Keratinocyte (primary cell): ENCODE data around the gene RASGEF1C. TPM values are rescaled to one million over a fixed set of nuclear protein-coding genes. Genes with fewer than 3 reads are reported as not detected.

Experiments used
- DNase-seq: peaks from one replicate; pipeline ENCODE4 v3.0.0-alpha.2; 2011; ENCODE audit warnings: low read depth, missing footprints, low spot score
- FAIRE-seq: peaks from 2 replicates; lab custom pipeline; 2011; peaks lifted over from hg19 to GRCh38; lab: Jason Lieb, UNC
- H2AFZ ChIP-seq: 2 replicates; pipeline ENCODE4 v1.6.0; 2012; ENCODE audit warnings: low read length, control low read depth, inconsistent platforms; ENCODE audit not compliant: control insufficient read depth
- H3K27ac ChIP-seq: 2 replicates; pipeline ENCODE4 v1.5.1; 2011; ENCODE audit warnings: low read length; ENCODE audit not compliant: control insufficient read depth, insufficient read depth
- H3K27me3 ChIP-seq: 3 replicates; pipeline ENCODE4 v1.6.0; 2011; ENCODE audit warnings: low read length; ENCODE audit not compliant: control insufficient read depth, insufficient read depth; ENCODE audit errors: extremely low read depth
- H3K36me3 ChIP-seq, 2 experiments: 2 replicates in 1 of 2; 3 replicates in 1 of 2; pipeline ENCODE4 v1.5.1; 2011; ENCODE audit warnings: low read length in 2 of 2, mild to moderate bottlenecking in 1 of 2; ENCODE audit not compliant: control insufficient read depth in 2 of 2, insufficient read depth in 2 of 2; ENCODE audit errors: extremely low read depth in 1 of 2
- H3K4me1 ChIP-seq: 3 replicates; pipeline ENCODE4 v1.5.1; 2011; ENCODE audit warnings: low read length; ENCODE audit not compliant: control insufficient read depth, insufficient read depth; ENCODE audit errors: extremely low read depth
- H3K4me2 ChIP-seq: 3 replicates; pipeline ENCODE4 v1.6.0; 2011; ENCODE audit warnings: low read depth, low read length; ENCODE audit not compliant: control insufficient read depth, insufficient read depth; ENCODE audit errors: extremely low read depth
- H3K4me3 ChIP-seq, 3 experiments: fragments of 200-600 bp in 1 of 3; sonication (generic) in 1 of 3; 2 replicates in 2 of 3; 3 replicates in 1 of 3; pipeline ENCODE4 v1.5.1; 2011 to 2016; ENCODE audit warnings: low read length in 3 of 3, mild to moderate bottlenecking in 3 of 3, control low read depth in 2 of 3, inconsistent platforms in 1 of 3, low read depth in 1 of 3, mixed read lengths in 1 of 3, mixed run types in 1 of 3, moderate library complexity in 1 of 3; ENCODE audit not compliant: control insufficient read depth in 2 of 3, insufficient read depth in 2 of 3; ENCODE audit errors: extremely low read depth in 1 of 3
- H3K79me2 ChIP-seq: 2 replicates; pipeline ENCODE4 v1.6.0; 2012; ENCODE audit warnings: low read length; ENCODE audit not compliant: control insufficient read depth, insufficient read depth
- H3K9ac ChIP-seq: 3 replicates; pipeline ENCODE4 v1.6.0; 2011; ENCODE audit warnings: low read length; ENCODE audit not compliant: control insufficient read depth, insufficient read depth; ENCODE audit errors: extremely low read depth
- H3K9me1 ChIP-seq: 3 replicates; pipeline ENCODE4 v1.6.0; 2011; ENCODE audit warnings: low read length; ENCODE audit not compliant: control insufficient read depth, insufficient read depth; ENCODE audit errors: extremely low read depth
- H3K9me3 ChIP-seq: 2 replicates; pipeline ENCODE4 v1.5.1; 2012; ENCODE audit warnings: low read depth, low read length; ENCODE audit not compliant: control insufficient read depth
- H4K20me1 ChIP-seq: 3 replicates; pipeline ENCODE4 v1.6.0; 2011; ENCODE audit warnings: low read length; ENCODE audit not compliant: control insufficient read depth, insufficient read depth; ENCODE audit errors: extremely low read depth
- EZH2 ChIP-seq: IDR thresholded peaks from one replicate; pipeline ENCODE4 v1.6.1; 2012; ENCODE audit warnings: inconsistent platforms, mild to moderate bottlenecking, low read length, moderate library complexity
- dilution Hi-C: fragments of 300-500 bp; cut with MboI; formaldehyde crosslinking; loops from one replicate; pipeline ENCODE4 v1.7.0; 2020; ENCODE audit warnings: low sequenced_read_pairs; ENCODE audit not compliant: extremely low pct_ligation_motif_present
- polyA plus RNA-seq, 5 experiments: library from polyadenylated mRNA; depleted of rRNA in 3 of 5; stranded (reverse) in 3 of 5; stranded (forward) in 1 of 5; unstranded in 1 of 5; fragments of >200 nt; gene quantifications; 1 replicate in 1 of 5; 2 replicates in 3 of 5; 3 replicates in 1 of 5; pipeline versions ENCODE4 v1.2.1 to v1.2.3, GENCODE V29; 2011 to 2012; ENCODE audit warnings: missing spikeins in 2 of 5, low read depth in 1 of 5, low replicate concordance in 1 of 5
- TF ChIP-seq, protein P1 (sequence below), 3 experiments: IDR thresholded peaks in 1 of 3; conservative IDR thresholded peaks in 1 of 3; optimal IDR thresholded peaks in 1 of 3; 2 replicates in 2 of 3; 3 replicates in 1 of 3; pipeline versions ENCODE3 to v1.5.1; 2011; ENCODE audit warnings: low read length in 3 of 3, mild to moderate bottlenecking in 3 of 3, moderate library complexity in 2 of 3, control low read depth in 1 of 3, inconsistent platforms in 1 of 3; ENCODE audit not compliant: insufficient read depth in 2 of 3; ENCODE audit errors: extremely low read depth in 1 of 3

The RASGEF1C gene
- polyA plus RNA-seq, 1 donor (not counting 4 experiments of a cell fraction or from before 2014, with no cell fraction given) = not detected

DNA sequence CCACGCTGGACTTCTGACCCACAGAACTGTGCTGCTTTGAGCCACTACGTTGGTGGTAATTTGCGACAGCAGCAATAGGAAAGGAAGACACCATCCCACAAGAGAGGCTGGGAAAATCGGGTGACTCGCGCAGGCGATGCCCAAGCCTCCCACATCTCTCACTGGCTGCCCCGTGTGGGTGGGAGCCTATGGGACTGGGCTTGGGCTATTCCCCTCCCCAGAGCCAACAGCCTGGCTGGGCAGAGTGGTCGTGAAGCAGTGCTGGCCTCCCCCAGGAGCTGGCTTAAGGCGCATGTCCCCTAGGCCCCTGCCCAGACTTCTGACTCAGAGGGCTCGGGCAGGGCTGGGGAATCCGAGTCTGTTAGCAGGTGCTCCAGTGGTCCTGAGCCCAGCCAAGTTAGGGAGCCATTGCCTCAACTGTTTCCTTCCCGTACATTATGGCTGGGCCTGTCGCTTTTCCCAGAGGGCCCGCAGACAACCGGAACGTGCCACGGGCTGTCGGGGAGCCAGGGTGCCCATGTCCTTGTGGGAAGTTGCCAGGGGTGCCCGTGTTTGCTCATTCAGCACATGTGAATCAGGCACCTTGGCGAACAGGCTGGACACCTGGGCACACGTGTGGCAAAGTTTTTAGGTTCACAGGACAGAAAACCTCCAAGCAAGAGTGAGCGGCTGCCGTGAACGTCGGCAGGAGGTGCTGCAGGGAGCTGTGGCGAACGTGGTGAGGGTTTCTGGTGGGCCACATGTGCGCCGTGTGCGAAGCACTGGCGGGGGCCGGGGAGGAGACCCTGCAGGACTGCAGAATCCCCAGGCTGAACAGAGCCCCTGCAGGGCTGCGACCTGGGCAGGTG lies 7.0 kb upstream of the RASGEF1C start:
- H2AFZ ChIP-seq = no peak overlapping the region
- no peak for DNase-seq
- no peak overlapping the region for H3K4me3 ChIP-seq
- no peak for TF ChIP-seq EZH2
- TF ChIP-seq, protein P1, sequence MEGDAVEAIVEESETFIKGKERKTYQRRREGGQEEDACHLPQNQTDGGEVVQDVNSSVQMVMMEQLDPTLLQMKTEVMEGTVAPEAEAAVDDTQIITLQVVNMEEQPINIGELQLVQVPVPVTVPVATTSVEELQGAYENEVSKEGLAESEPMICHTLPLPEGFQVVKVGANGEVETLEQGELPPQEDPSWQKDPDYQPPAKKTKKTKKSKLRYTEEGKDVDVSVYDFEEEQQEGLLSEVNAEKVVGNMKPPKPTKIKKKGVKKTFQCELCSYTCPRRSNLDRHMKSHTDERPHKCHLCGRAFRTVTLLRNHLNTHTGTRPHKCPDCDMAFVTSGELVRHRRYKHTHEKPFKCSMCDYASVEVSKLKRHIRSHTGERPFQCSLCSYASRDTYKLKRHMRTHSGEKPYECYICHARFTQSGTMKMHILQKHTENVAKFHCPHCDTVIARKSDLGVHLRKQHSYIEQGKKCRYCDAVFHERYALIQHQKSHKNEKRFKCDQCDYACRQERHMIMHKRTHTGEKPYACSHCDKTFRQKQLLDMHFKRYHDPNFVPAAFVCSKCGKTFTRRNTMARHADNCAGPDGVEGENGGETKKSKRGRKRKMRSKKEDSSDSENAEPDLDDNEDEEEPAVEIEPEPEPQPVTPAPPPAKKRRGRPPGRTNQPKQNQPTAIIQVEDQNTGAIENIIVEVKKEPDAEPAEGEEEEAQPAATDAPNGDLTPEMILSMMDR (optimal IDR thresholded peaks at IDR 0.05 in 1 of 3, IDR thresholded peaks at IDR 0.05 in 1 of 3, conservative IDR thresholded peaks at IDR 0.05 in 1 of 3; ENCODE audit: extremely low read depth in 1 of 3, insufficient read depth in 2 of 3, low read length in 3 of 3) = no peak
- H3K9me3 ChIP-seq = peaks cover 6% of the 10 kb centered on the region
- no peaks in the 10 kb centered on the region for H3K9me1 ChIP-seq
- no peaks in the 10 kb centered on the region for H3K4me1 ChIP-seq
- no peaks in the 10 kb centered on the region for H3K27me3 ChIP-seq
- H4K20me1 ChIP-seq = no peaks in the 10 kb centered on the region
- no peak overlapping the region for H3K9ac ChIP-seq
- H3K36me3 ChIP-seq = no peaks in the 10 kb centered on the region
- no peak for FAIRE-seq
- no peak overlapping the region for H3K27ac ChIP-seq
- no peak overlapping the region for H3K4me2 ChIP-seq
- dilution Hi-C loops = no loop called here
- no peaks in the 10 kb centered on the region for H3K79me2 ChIP-seq

DNA sequence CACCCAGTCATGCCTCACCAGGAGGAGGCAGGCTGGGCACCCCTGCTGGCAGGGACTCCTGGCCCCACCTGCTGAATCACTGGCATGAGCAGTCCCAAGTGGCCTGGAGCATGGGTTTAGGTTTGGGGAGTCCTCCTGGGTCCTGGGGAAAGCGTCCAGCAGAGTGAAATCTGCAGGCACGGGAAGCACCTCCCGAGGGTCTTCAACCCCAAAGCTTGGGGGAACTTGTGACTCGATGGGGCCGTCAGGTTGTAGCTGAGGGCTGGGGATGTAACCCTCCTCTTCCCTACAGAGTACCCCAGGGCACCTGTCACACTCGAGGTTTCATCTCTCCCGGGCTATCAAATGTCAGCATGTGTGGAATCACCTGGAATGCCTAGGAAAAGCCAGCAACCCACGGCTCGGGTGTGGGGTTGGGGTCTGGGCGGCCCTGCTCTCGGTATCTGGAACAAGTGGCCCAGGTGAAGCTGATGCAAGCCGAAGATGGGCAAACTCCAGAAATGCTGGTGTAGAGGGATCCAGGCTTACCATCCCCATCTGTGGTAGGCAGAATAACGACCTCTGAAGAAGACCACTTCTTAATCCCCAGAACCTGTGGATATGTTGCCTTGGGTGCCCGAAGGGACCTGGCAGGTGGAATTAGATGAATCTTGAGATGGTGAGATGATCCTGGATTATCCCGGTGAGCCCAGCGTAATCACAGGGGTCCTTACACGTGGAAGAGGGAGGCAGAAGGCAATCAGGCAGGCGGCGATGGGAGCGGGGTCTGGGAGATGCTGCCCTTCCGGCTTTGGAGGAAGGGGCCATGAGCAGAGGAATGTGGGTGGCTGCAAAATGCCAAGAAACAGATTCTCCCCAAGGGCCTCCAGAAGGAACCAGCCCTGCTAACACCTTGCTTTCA lies 6.1 kb upstream of the RASGEF1C start:
- no peak for TF ChIP-seq EZH2
- TF ChIP-seq, protein P1 (optimal IDR thresholded peaks at IDR 0.05 in 1 of 3, IDR thresholded peaks at IDR 0.05 in 1 of 3, conservative IDR thresholded peaks at IDR 0.05 in 1 of 3; ENCODE audit: extremely low read depth in 1 of 3, insufficient read depth in 2 of 3, low read length in 3 of 3) = no peak
- Histone ChIP-seq H3K79me2 (no peaks in the 10 kb centered on the region), H3K27me3 (no peaks in the 10 kb centered on the region), H3K9ac (no peak overlapping the region), H3K36me3 (no peaks in the 10 kb centered on the region), H3K4me3 (no peak overlapping the region), H3K9me1 (no peaks in the 10 kb centered on the region), H3K27ac (no peak overlapping the region), H4K20me1 (no peaks in the 10 kb centered on the region), H3K4me1 (no peaks in the 10 kb centered on the region), H2AFZ (no peak overlapping the region), H3K9me3 (peaks cover 6% of the 10 kb centered on the region), H3K4me2 (no peak overlapping the region)
- FAIRE-seq (no peak), DNase-seq (no peak)
- dilution Hi-C loops = no loop called here
